Caco-2 (cell line): ENCODE results near the gene HLF. TPM values are rescaled to one million over a fixed set of nuclear protein-coding genes. Genes with fewer than 3 reads are reported as not detected.

Experiments used
- BruUV-seq: library from RNA; stranded (reverse); fragments of 400-500 nt; replicated peaks from 2 replicates; lab custom pipeline; 2021; lab: Mats Ljungman, UMichigan
- CTCF ChIA-PET: fragments of 300-600 bp; sonication (Branson Sonifier 250); formaldehyde crosslinking; loops from one replicate; lab custom pipeline; 2022; ENCODE audit warnings: antibody characterized with exemption; lab: Charles Lee
- POLR2A ChIA-PET: fragments of 300-600 bp; sonication (Branson Sonifier 250); formaldehyde crosslinking; loops from one replicate; lab custom pipeline; 2022; ENCODE audit warnings: antibody characterized with exemption; lab: Charles Lee
- DNase-seq, 2 experiments: peaks; one replicate each; pipeline versions ENCODE4 v3.0.0 to v3.0.0-alpha.2; 2020 to 2022
- H3K27me3 ChIP-seq: replicated peaks from 2 replicates; pipeline ENCODE4 v1.6.0; 2011; ENCODE audit warnings: low read length; ENCODE audit not compliant: control insufficient read depth, insufficient read depth
- H3K36me3 ChIP-seq: 2 replicates; pipeline ENCODE4 v1.5.1; 2011; ENCODE audit warnings: low read length; ENCODE audit not compliant: control insufficient read depth, insufficient read depth
- H3K4me1 ChIP-seq: fragments of 250-450 bp; sonication (Bioruptor Pico); 2 replicates; pipeline ENCODE4 v1.5.1; 2020; ENCODE audit warnings: mild to moderate bottlenecking
- H3K4me3 ChIP-seq: 2 replicates; pipeline ENCODE4 v1.5.1; 2011; ENCODE audit warnings: low read depth, mild to moderate bottlenecking, control low read depth, low read length
- H3K9me3 ChIP-seq: fragments of 250-450 bp; sonication (Bioruptor Pico); 2 replicates; pipeline ENCODE4 v1.5.1; 2020; ENCODE audit warnings: mild to moderate bottlenecking, moderate library complexity
- H3K27ac Mint-ChIP-seq: one replicate; pipeline ENCODE4 v1.8.0; 2022; ENCODE audit warnings: mixed read lengths; ENCODE audit not compliant: unreplicated experiment
- H3K27me3 Mint-ChIP-seq: one replicate; pipeline ENCODE4 v1.8.0; 2022; ENCODE audit warnings: mixed read lengths; ENCODE audit not compliant: insufficient read depth, unreplicated experiment
- H3K36me3 Mint-ChIP-seq: one replicate; pipeline ENCODE4 v1.8.0; 2022; ENCODE audit warnings: mild to moderate bottlenecking, mixed read lengths; ENCODE audit not compliant: insufficient read depth, unreplicated experiment
- H3K4me1 Mint-ChIP-seq: one replicate; pipeline ENCODE4 v1.8.0; 2022; ENCODE audit warnings: low read depth, mixed read lengths; ENCODE audit not compliant: unreplicated experiment
- H3K4me3 Mint-ChIP-seq: one replicate; pipeline ENCODE4 v1.8.0; 2022; ENCODE audit warnings: mild to moderate bottlenecking, moderate library complexity, mixed read lengths; ENCODE audit not compliant: unreplicated experiment
- H3K9me3 Mint-ChIP-seq: one replicate; pipeline ENCODE4 v1.8.0; 2022; ENCODE audit warnings: mixed read lengths; ENCODE audit not compliant: unreplicated experiment
- intact Hi-C: fragments of 100-400 bp; cut with micrococcal nuclease; formaldehyde crosslinking; loops from one replicate; pipeline ENCODE4 v1.10.0; 2022; ENCODE audit not compliant: unreplicated experiment
- total RNA-seq: library from RNA; stranded (reverse); gene quantifications from 2 replicates; pipeline ENCODE4 v1.2.3, GENCODE V29; 2022
- TF ChIP-seq, protein P1 (sequence below), 2 experiments: fragments of 200-600 bp in 1 of 2; IDR thresholded peaks; 1 replicate in 1 of 2; 2 replicates in 1 of 2; pipeline versions ENCODE4 v1.5.1 to v1.8.0; 2011 to 2022; ENCODE audit warnings: antibody characterized with exemption in 1 of 2, control low read depth in 1 of 2, inconsistent platforms in 1 of 2, low read depth in 1 of 2, low read length in 1 of 2, mild to moderate bottlenecking in 1 of 2, moderate library complexity in 1 of 2; ENCODE audit not compliant: insufficient read depth in 1 of 2, severe bottlenecking in 1 of 2, unreplicated experiment in 1 of 2

The HLF gene
- total RNA-seq, 1 experiment from 2014 or later = 19.8 TPM

DNA sequence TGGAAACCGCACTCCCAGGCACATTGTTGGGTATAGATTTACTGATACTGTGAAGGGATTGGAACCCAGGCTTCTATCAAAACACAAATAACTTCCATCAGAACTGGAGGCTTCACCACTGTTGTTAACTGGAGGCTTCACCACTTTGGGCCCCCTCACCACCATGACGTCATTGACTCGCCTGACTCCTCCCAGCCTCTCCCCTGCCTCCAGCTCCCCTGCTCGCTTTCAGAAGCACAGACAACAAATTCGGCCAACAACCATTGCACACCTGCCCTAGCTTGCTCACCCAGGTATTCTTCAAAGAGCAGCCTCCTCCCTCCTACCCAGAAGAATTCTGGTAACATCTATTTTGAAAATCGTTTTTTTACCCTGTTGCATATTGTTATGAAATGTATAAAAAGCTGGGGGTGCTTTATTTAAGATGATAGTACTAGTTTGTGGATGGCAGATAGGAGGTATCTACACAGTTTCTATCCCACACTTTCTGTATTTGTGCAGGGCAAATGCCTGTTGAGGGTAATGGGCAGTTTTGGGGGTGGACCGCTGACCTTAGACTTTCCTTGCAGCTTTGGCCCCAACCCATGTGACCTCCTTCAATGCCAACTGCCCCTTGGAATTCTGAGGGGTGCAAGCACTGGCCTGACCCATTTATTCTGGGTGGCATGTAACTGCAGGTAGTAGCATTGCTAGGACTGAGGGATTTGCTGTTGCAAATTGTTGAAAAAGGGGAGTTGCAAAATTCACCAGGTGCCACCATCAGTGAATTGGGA is 54.1 kb downstream of the HLF start:
- no peaks in the 10 kb centered on the region for H3K36me3 Mint-ChIP-seq
- H3K27me3 Mint-ChIP-seq = no peaks in the 10 kb centered on the region
- BruUV-seq = no TSS peak
- H3K27ac Mint-ChIP-seq = no peak overlapping the region
- no peak for DNase-seq
- no peaks in the 10 kb centered on the region for H3K9me3 Mint-ChIP-seq
- H3K9me3 ChIP-seq = no peaks in the 10 kb centered on the region
- no peak overlapping the region for H3K4me3 ChIP-seq
- CTCF ChIA-PET = no interaction called here
- H3K27me3 ChIP-seq = no peaks in the 10 kb centered on the region
- H3K36me3 ChIP-seq = no peaks in the 10 kb centered on the region
- H3K4me1 ChIP-seq = no peaks in the 10 kb centered on the region
- POLR2A ChIA-PET = no interaction called here
- no peak overlapping the region for H3K4me3 Mint-ChIP-seq
- TF ChIP-seq, protein P1, sequence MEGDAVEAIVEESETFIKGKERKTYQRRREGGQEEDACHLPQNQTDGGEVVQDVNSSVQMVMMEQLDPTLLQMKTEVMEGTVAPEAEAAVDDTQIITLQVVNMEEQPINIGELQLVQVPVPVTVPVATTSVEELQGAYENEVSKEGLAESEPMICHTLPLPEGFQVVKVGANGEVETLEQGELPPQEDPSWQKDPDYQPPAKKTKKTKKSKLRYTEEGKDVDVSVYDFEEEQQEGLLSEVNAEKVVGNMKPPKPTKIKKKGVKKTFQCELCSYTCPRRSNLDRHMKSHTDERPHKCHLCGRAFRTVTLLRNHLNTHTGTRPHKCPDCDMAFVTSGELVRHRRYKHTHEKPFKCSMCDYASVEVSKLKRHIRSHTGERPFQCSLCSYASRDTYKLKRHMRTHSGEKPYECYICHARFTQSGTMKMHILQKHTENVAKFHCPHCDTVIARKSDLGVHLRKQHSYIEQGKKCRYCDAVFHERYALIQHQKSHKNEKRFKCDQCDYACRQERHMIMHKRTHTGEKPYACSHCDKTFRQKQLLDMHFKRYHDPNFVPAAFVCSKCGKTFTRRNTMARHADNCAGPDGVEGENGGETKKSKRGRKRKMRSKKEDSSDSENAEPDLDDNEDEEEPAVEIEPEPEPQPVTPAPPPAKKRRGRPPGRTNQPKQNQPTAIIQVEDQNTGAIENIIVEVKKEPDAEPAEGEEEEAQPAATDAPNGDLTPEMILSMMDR (IDR thresholded peaks at IDR 0.05; ENCODE audit: insufficient read depth in 1 of 2, low read depth in 1 of 2, low read length in 1 of 2, severe bottlenecking in 1 of 2, unreplicated experiment in 1 of 2) = no peak
- H3K4me1 Mint-ChIP-seq = no peaks in the 10 kb centered on the region
- intact Hi-C loops = no loop called here

DNA sequence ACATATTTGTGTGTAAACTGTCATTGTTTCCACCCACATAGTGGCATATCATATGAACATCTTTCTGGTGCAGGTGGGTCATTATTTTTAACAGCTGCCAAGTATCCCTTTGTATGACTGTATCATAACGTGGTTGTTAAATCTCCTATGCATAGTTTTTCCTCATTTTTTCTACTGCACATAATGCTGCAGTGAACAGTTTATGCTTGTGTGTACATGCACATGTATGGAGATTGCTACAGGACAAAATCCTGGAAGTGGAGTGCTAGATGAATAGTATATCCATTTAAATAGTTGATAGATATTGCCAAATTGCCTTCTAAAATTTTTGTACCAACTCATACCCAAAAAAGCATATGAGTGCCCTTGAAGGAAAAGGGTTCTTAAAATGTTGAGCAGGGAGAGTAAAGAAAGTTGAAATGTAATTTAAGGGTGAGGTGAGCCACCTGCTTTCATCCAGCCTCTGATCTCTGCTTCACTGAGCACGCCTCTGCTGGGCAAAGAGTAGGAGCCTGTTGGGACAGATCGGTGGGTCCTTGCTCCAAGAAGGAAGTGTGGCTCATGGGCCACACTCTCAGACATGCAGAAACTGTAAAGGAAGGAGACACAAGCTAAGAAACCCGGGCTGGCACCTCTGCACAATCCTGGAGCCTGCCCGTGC is 55.3 kb downstream of the HLF start:
- BruUV-seq = no TSS peak
- no peaks in the 10 kb centered on the region for H3K36me3 ChIP-seq
- Mint-ChIP-seq H3K4me1 (no peaks in the 10 kb centered on the region), H3K27ac (no peak overlapping the region), H3K9me3 (no peaks in the 10 kb centered on the region), H3K36me3 (no peaks in the 10 kb centered on the region), H3K4me3 (no peak overlapping the region), H3K27me3 (no peaks in the 10 kb centered on the region)
- H3K9me3 ChIP-seq = no peaks in the 10 kb centered on the region
- no peak for DNase-seq
- no peaks in the 10 kb centered on the region for H3K27me3 ChIP-seq
- TF ChIP-seq, protein P1 (IDR thresholded peaks at IDR 0.05; ENCODE audit: insufficient read depth in 1 of 2, low read depth in 1 of 2, low read length in 1 of 2, severe bottlenecking in 1 of 2, unreplicated experiment in 1 of 2) = no peak
- intact Hi-C loops = no loop called here
- POLR2A ChIA-PET = no interaction called here
- no peak overlapping the region for H3K4me3 ChIP-seq
- no peaks in the 10 kb centered on the region for H3K4me1 ChIP-seq
- CTCF ChIA-PET = no interaction called here

DNA sequence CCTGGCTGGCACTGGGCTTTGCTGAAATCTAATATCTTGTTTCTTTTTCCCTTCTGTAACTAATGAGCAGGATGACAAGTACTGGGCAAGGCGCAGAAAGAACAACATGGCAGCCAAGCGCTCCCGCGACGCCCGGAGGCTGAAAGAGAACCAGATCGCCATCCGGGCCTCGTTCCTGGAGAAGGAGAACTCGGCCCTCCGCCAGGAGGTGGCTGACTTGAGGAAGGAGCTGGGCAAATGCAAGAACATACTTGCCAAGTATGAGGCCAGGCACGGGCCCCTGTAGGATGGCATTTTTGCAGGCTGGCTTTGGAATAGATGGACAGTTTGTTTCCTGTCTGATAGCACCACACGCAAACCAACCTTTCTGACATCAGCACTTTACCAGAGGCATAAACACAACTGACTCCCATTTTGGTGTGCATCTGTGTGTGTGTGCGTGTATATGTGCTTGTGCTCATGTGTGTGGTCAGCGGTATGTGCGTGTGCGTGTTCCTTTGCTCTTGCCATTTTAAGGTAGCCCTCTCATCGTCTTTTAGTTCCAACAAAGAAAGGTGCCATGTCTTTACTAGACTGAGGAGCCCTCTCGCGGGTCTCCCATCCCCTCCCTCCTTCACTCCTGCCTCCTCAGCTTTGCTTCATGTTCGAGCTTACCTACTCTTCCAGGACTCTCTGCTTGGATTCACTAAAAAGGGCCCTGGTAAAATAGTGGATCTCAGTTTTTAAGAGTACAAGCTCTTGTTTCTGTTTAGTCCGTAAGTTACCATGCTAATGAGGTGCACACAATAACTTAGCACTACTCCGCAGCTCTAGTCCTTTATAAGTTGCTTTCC is 56.0 kb downstream of the HLF start:
- POLR2A ChIA-PET = no interaction called here
- H3K9me3 Mint-ChIP-seq = no peaks in the 10 kb centered on the region
- intact Hi-C loops = no loop called here
- no peaks in the 10 kb centered on the region for H3K27me3 ChIP-seq
- BruUV-seq = no TSS peak
- no peaks in the 10 kb centered on the region for H3K36me3 ChIP-seq
- H3K4me1 ChIP-seq = no peaks in the 10 kb centered on the region
- H3K4me3 Mint-ChIP-seq = no peak overlapping the region
- no peaks in the 10 kb centered on the region for H3K4me1 Mint-ChIP-seq
- no peaks in the 10 kb centered on the region for H3K27me3 Mint-ChIP-seq
- H3K36me3 Mint-ChIP-seq = no peaks in the 10 kb centered on the region
- TF ChIP-seq, protein P1 (IDR thresholded peaks at IDR 0.05; ENCODE audit: insufficient read depth in 1 of 2, low read depth in 1 of 2, low read length in 1 of 2, severe bottlenecking in 1 of 2, unreplicated experiment in 1 of 2) = no peak
- no peak overlapping the region for H3K27ac Mint-ChIP-seq
- H3K4me3 ChIP-seq = no peak overlapping the region
- no peak for DNase-seq
- no peaks in the 10 kb centered on the region for H3K9me3 ChIP-seq
- CTCF ChIA-PET = no interaction called here
